NCI-H82 (cell line): Measurements from ENCODE around the gene KCTD14.
A peak's percentile ranks its signal among the peaks of the same experiment; 100 is the strongest.
"Not testable (repeated sequence)": the region's sequence is repeated elsewhere in the genome, so short reads cannot be mapped to it uniquely, and the experiment has no call there.

Experiments
- DNase-seq: peaks from one replicate; lab custom pipeline; 2025; lab: John Stamatoyannopoulos, UW

The KCTD14 gene

GRCh38 chr11:78021611-78022010, 1.5 kb downstream of the KCTD14 start:
- no peak for DNase-seq

- no peak for DNase-seq
Observed at GRCh38 chr11:78020246-78020645, 2.8 kb downstream of the KCTD14 start.

DNA sequence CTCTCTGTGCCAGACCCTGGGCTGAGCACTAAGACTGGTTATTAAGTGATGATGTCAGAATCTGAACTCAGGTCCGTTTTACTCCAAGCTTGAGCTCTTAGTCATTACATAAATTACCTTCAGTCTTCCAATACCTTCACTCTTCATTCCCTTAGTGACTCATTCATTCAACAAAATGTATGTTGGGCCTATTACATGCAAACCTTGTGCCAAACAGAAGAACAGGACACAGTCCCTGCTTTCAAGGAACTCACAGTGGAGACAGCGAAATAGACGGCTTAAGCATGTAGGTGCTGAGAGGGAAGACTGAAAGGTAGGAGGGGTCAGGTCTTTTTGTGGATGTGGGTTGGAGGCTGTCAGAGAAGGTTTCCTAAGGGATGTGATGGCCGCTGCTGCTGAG, 3.3 kb downstream of the KCTD14 start:
- no peak for DNase-seq

DNA sequence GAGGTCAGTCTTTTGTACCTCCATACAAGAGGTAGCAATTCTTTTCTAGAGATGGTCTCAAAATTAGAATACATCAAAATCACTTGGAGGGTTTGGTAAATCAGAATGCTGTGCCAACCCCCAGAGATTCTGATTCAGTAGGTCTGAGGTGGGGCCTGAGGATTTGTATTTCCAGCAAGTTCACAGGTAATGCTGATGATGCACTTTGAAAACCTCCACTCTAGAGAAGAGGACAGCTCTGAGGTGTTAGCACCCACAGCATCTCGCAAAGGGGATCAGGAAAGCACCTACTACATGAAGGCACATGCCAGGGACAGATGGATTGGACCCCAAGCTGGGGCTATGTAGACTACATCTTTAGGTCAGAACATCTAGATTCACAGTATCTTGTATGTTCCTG, 7.2 kb downstream of the KCTD14 start:
- no peak for DNase-seq

DNA sequence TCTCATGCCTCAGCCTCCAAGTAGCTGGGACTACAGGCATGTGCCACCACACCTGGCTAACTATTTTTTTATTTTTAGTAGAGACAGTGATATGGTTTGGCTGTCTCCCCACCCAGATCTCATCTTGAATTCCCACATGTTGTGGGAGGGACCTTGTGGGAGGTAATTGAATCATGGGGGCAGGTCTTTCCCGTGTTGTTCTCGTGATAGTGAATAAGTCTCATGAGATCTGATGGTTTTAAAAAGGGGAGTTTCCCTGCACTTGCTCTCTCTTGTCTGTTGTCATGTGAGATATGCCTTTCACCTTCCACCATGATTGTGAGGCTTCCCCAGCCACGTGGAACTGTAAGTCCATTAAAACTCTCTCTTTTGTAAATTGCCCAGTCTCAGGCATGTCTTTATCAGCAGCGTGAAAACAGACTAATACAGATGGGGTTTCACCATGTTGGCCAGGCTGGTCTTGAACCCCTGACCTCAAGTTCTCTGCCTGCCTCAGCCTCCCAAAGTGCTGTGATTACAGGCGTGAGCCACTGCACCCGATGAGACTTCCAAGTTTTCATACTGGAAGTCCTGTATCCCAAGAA, 8.0 kb downstream of the KCTD14 start:
- DNase-seq = not testable (repeated sequence)

GRCh38 chr11:78011301-78011700, 11.8 kb downstream of the KCTD14 start:
- no peak for DNase-seq

DNA sequence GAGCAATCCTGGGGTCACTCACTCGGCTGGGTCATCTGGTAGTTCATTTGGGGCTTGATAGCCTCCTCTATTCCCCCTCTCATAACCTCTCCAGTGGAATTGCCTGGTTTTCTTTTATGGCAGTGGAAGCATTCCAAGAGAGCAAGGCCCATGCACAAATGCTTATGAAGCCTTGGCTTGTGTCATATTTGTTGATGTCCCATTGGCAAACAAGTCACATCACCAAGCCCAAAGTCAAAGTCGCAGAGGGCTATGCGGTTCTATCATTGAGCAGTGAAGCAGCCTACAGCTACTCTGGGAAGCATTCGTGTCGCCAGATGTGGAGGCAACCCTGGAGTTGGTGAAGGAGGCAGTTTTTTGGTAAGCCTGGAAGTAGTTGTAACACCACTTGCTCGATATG, 12.3 kb downstream of the KCTD14 start:
- DNase-seq = no peak

DNA sequence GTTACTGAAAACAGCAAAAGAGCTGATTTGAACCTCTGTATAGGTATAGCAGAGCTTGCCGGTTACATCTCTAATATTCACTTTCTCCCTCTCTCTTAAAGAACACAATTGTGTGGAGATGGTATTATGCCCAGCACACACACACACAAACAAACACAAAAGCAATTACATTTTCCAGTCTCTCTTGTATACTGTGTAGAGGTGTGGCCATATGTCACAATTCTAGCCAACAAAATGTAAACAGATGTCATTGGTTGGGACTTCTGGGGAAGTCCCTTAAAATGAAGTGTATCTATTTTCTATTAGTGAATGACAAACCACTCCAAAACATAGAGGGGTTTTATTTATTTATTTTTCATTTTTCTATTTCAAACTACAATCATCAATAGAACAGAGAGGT, 12.8 kb downstream of the KCTD14 start:
- no peak for DNase-seq

- DNase-seq = no peak
Observed at GRCh38 chr11:78009062-78009461, 14.0 kb downstream of the KCTD14 start.

DNA sequence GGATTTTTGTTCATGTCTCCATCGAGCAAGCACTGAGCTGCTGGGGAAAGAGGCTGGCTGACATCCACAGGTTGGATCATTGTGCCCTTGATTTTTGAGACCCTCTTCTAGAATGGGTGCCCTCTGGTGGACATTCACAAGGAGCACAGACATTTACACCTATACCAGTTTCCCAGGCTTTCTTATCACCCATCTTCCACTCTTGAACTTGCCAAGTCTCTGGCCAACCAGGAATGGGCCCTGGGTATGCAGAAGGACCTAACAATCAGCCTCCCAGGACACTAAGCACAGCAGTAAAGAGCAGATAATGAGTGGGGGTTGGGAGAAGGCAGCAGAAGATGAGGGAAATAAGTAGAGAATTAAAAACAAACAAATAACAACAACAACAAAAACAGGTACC, 22.9 kb downstream of the KCTD14 start:
- DNase-seq = peak; percentile 84

GRCh38 chr11:77999446-78000030, 23.5 kb downstream of the KCTD14 start:
- no peak for DNase-seq

DNA sequence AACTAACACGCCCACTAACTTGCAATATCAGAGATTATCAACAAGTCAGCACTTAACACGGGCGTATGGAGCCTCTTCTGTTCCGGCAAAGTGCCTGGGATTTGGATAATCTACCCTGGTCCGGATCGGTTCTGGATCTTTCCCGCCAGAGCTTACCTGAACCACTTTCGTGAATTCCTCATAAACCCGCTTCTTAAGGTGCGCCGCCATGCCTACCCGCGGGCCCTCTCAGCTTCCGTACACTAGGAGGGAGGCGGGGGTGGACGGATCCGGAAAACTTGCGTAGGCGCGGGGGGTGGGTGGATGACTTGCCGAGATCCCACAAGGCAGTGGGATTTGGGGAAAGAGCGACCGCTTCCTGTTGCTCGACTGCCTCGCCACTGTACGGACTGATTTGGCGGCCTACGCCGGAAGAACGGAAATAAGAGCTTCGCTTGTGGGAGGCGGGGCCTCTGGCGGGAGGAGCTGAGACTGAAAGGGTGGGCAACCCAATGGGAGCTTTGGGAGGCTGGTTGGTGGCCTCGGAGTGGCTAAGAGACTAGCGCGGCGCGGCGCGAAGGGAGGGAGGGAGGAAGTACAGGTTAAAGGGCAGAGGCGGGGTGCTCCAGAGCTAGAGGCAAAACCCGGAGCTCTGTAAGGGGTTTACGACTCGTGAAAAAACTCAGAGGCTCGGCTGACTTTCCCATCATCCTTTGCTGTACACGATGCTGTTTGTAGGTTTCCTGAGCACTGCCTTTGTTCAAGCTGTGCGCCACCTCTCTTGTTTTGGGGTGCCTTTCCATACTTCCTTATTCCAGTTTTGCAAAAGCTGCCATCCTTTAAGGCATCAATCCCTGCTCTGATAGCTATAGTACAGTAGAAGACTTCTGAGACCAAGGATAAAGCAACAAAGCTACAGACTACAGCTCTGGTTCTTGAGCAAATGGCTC, 28.4 kb downstream of the KCTD14 start, which contains the start of gene INTS4:
Gene INTS4, minus strand, starts transcription at position 235 of the 929 bp plus-strand sequence. Its CDS starts 25 bp downstream, at position 210.
- DNase-seq = peak; percentile 100

DNA sequence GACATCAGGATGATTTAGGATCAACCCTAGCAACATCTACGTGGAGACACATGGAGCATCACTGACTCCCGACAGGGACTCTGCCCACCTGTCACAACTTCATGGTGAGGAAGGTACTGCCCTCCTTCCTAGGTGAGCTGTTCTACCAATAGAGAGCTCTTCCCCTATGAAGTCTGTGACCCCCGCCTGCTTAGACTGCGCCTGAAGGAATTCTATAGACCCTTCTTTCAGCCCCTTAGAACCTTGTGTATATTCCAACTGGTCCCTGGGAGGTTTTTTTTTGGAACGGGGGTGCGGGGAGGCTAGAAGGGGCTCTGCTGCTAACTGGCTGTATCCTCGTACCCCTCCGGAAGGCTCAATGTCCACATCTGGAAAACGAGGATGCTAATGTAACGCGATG, 29.2 kb downstream of the KCTD14 start:
- peak; percentile 12 for DNase-seq

GRCh38 chr11:77990981-77991380, 32.1 kb downstream of the KCTD14 start:
- no peak for DNase-seq

GRCh38 chr11:77986456-77986855, 36.6 kb downstream of the KCTD14 start:
- not testable (repeated sequence) for DNase-seq

GRCh38 chr11:77981346-77981947, 41.6 kb downstream of the KCTD14 start:
- DNase-seq = no peak

DNA sequence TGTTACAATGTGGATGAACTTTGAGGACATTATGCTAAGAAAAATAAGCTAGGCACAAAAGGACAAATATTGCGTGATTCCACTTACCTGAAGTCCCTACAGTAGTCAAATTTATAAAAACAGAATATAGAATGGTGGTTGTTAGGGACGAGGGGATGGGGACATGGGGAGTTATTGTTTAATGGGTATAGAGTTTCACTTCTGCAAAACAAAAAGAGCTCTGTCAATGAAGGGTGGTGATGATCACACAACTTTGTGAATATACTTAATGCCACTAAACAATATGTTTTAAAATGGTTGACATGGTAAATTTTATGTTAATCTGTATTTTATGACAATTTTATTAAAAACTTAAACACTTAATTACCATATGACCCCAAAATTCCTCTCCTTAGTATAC, 54.7 kb downstream of the KCTD14 start:
- no peak for DNase-seq

DNA sequence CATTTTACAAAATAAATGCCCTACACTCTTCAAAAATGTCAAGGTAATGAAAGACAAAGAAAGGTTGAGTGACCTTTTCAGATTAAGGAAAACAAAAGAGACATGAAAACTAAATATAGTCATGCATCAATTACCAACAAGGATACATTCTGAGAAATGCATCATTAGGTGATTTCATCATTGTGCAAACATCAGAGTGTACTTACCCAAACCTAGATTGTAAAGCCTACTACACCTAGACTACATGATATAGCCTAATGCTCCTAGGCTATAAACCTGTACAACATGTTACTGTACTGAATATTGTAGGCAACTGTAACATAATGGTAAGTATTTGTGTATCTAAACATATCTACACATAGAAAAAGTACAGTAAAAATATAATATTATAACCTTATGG, 55.3 kb downstream of the KCTD14 start:
- DNase-seq = no peak

DNA sequence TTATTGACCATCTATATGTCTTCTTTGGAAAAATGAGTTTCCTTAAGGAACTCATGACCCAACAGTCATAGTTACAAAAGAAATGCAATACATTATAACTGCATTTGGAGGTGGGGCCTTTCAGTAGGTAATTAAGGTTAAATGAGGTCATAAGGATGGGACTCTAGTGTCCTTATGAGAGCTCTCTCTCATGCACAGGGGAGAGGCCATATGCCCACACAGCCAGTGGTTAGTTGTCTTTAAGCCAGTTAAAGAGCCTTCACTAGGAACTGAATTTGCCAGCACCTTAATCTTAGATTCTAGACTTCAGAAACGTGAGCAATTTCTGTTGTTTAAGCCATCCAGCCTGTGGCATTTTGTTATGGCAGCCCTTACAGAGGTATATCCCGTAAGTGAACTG, 56.0 kb downstream of the KCTD14 start:
- DNase-seq = peak; percentile 7

DNA sequence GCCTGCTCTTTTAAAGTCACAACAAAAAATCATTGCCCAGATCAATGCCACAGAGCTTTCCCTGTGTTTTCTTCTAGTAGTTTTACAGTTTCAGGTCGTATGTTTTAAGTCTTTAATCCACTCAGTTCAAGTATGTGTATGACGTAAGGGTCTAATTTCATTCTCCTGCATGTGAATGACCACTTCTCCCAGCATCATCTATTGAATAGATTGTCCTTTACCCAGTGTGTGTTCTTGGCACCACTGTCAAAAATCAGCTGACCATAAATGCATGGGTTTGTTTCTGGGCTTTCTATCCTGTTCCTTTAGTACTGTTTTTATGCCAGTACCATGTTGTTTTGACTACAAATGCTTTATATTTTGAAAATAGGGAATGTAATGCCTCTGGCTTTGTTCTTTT, 56.7 kb downstream of the KCTD14 start:
- DNase-seq = no peak
